HG02981 (cell line): Measurements from ENCODE around the gene ITGAE.

Source experiments
- ATAC-seq: cut with Tn5 transposase; IDR thresholded peaks from one replicate; pipeline ENCODE4 v1.9.1; 2021; ENCODE audit warnings: mild to moderate bottlenecking, moderate library complexity; ENCODE audit not compliant: unreplicated experiment

The ITGAE gene

GRCh38 chr17:3675886-3676285 lies 125.1 kb downstream of the ITGAE start:
- ATAC-seq: no peak

- ATAC-seq: no peak
Measured at GRCh38 chr17:3672571-3672970, 128.4 kb downstream of the ITGAE start.

- ATAC-seq: no peak
Measured at GRCh38 chr17:3669548-3669947, 131.4 kb downstream of the ITGAE start.

GRCh38 chr17:3669085-3669347 lies 132.0 kb downstream of the ITGAE start:
- ATAC-seq: no peak

- peak; percentile 89 for ATAC-seq
Measured at GRCh38 chr17:3668279-3669084, 132.5 kb downstream of the ITGAE start, which contains the start of the genes EMC6 and TAX1BP3. Gene EMC6 (plus strand): TSS chr17:3668812. CDS start chr17:3669147, 335 bp downstream. Gene TAX1BP3 (minus strand): TSS chr17:3668578. CDS start chr17:3668526, 52 bp downstream.

GRCh38 chr17:3667366-3668278 lies 133.4 kb downstream of the ITGAE start:
- ATAC-seq: no peak

- no peak for ATAC-seq
Measured at GRCh38 chr17:3666516-3666915, 134.5 kb downstream of the ITGAE start.

- ATAC-seq: no peak
Measured at GRCh38 chr17:3665834-3666233, 135.2 kb downstream of the ITGAE start.
